Colonic mucosa (tissue), 4 donors: ENCODE results near the gene RASGRF2. TPM values are rescaled to one million over a fixed set of nuclear protein-coding genes. Genes with fewer than 3 reads are reported as not detected.

Source experiments
- DNase-seq: peaks from one replicate; pipeline ENCODE4 v3.0.0-alpha.2; 2020
- H3K27ac ChIP-seq: fragments of 200-600 bp; one replicate; pipeline ENCODE4 v1.8.0; 2021
- H3K27me3 ChIP-seq: fragments of 200-600 bp; one replicate; pipeline ENCODE4 v1.8.0; 2021
- H3K36me3 ChIP-seq: fragments of 200-600 bp; one replicate; pipeline ENCODE4 v1.8.0; 2021
- H3K4me1 ChIP-seq: fragments of 200-600 bp; one replicate; pipeline ENCODE4 v1.8.0; 2021; ENCODE audit warnings: mild to moderate bottlenecking
- H3K4me3 ChIP-seq: fragments of 200-600 bp; one replicate; pipeline ENCODE4 v1.8.0; 2021
- H3K9ac ChIP-seq, 2 donors: one replicate each; pipeline ENCODE4 v1.7.0; 2013; ENCODE audit warnings: control low read depth in 2 of 2, low read depth in 2 of 2, low read length in 2 of 2
- H3K9me3 ChIP-seq: fragments of 200-600 bp; one replicate; pipeline ENCODE4 v1.8.0; 2021
- intact Hi-C: fragments of 100-400 bp; cut with DNase I; formaldehyde crosslinking; loops from one replicate; pipeline ENCODE4 v1.14.1; 2022
- total RNA-seq, 2 donors: library from RNA; stranded (reverse); fragmentation: NEBNext Ultra II Directional in 1 of 2; extraction: Animal tissue kit (Norgen Biotek cat#: 25700) in 1 of 2; gene quantifications; one replicate each; pipeline ENCODE4 v1.2.1, GENCODE V29; 2021
- TF ChIP-seq, protein P1 (sequence below): fragments of 200-600 bp; IDR thresholded peaks from one replicate; pipeline ENCODE4 v1.8.0; 2022; ENCODE audit warnings: antibody characterized with exemption, mild to moderate bottlenecking
- donor health status: healthy.
- donor health status: DM: no; HTN: no; CAD: no.
- donor health status: DM: no; HTN: no; CAD: no.

The RASGRF2 gene
- total RNA-seq, 2 donors from 2014 or later = 2.8 to 3.5 TPM

GRCh38 chr5:81167544-81167943 is 207.4 kb downstream of the RASGRF2 start:
- Histone ChIP-seq H3K27me3 (no peaks in the 10 kb centered on the region), H3K4me3 (no peak overlapping the region), H3K27ac (no peak overlapping the region), H3K9ac (no peak overlapping the region), H3K9me3 (no peaks in the 10 kb centered on the region), H3K36me3 (no peaks in the 10 kb centered on the region), H3K4me1 (no peaks in the 10 kb centered on the region)
- TF ChIP-seq, protein P1, sequence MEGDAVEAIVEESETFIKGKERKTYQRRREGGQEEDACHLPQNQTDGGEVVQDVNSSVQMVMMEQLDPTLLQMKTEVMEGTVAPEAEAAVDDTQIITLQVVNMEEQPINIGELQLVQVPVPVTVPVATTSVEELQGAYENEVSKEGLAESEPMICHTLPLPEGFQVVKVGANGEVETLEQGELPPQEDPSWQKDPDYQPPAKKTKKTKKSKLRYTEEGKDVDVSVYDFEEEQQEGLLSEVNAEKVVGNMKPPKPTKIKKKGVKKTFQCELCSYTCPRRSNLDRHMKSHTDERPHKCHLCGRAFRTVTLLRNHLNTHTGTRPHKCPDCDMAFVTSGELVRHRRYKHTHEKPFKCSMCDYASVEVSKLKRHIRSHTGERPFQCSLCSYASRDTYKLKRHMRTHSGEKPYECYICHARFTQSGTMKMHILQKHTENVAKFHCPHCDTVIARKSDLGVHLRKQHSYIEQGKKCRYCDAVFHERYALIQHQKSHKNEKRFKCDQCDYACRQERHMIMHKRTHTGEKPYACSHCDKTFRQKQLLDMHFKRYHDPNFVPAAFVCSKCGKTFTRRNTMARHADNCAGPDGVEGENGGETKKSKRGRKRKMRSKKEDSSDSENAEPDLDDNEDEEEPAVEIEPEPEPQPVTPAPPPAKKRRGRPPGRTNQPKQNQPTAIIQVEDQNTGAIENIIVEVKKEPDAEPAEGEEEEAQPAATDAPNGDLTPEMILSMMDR = no peak
- intact Hi-C loops = loop anchor here (10.0 kb wide), 1 partner anchor 213 kb away; no protein-coding TSS in a partner anchor
- no peak for DNase-seq

DNA sequence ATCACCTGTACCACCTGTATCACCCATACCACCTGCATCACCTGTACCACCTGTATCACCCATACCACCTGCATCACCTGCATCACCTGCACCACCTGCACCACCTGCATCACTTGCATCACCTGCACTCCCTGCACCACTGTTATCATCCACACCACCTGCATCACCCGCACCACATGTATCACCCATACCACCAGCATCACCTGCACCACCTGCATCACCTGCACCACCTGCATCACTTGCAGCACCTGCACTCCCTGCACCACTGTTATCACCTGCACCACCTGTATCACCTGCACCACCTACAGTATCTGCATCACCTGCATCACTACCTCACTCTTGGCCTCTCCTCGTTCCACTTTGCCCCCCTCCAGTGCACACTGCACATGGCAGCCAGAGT is 209.8 kb downstream of the RASGRF2 start:
- intact Hi-C loops = loop anchor here (10.0 kb wide), 1 partner anchor 215 kb away; no protein-coding TSS in a partner anchor
- Histone ChIP-seq H3K27ac (no peak overlapping the region), H3K9ac (no peak overlapping the region), H3K4me3 (no peak overlapping the region), H3K4me1 (no peaks in the 10 kb centered on the region), H3K27me3 (no peaks in the 10 kb centered on the region), H3K9me3 (no peaks in the 10 kb centered on the region), H3K36me3 (no peaks in the 10 kb centered on the region)
- TF ChIP-seq, protein P1 = no peak
- DNase-seq = no peak

DNA sequence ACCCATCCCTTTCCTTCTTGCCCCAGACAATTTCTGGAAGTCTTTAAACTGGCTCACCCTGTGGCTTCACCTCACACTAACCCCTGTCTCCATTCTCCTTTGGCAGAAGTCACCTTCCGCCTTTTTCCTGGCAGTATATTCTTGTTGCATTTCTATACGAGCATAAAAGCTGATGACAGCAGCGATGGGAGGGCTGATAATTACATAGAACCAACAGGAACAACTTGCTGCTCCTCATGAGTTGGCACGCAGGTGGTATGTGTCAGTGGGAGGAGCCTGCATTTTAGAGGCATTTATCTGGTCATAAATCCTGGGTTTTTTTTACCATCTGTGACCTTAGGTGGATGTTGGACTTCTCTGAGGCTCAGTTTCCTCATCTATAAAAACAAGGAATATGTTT is 211.6 kb downstream of the RASGRF2 start:
- Histone ChIP-seq H3K27ac (no peak overlapping the region), H3K4me1 (no peaks in the 10 kb centered on the region), H3K9ac (no peak overlapping the region), H3K36me3 (no peaks in the 10 kb centered on the region), H3K27me3 (no peaks in the 10 kb centered on the region), H3K4me3 (no peak overlapping the region), H3K9me3 (no peaks in the 10 kb centered on the region)
- TF ChIP-seq, protein P1 = no peak
- intact Hi-C loops = no loop called here
- DNase-seq = peak; percentile 48

DNA sequence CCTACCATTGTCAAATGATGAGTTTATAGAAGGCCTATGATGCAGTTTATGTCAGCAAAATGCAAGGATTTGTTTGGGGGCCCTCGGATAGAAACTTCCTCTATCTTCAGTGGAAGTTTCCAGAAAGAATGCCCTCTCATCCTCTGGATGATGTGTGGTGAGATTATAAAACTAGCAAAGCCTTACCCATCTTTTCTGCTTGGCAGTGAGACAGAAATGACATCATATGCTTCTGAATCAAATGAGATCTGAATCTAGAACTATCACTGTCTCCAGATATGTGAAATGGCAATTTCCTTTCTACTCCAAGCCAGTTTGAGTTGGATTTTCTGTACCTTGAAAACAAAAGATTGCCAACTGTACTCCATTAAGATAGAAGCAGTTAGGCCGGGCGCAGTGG is 212.5 kb downstream of the RASGRF2 start:
- Histone ChIP-seq H3K4me1 (no peaks in the 10 kb centered on the region), H3K9ac (no peak overlapping the region), H3K9me3 (no peaks in the 10 kb centered on the region), H3K4me3 (no peak overlapping the region), H3K27me3 (no peaks in the 10 kb centered on the region), H3K36me3 (no peaks in the 10 kb centered on the region), H3K27ac (no peak overlapping the region)
- intact Hi-C loops = no loop called here
- no peak for DNase-seq
- TF ChIP-seq, protein P1 = no peak

- Histone ChIP-seq H3K4me3 (no peak overlapping the region), H3K4me1 (no peaks in the 10 kb centered on the region), H3K9me3 (no peaks in the 10 kb centered on the region), H3K36me3 (no peaks in the 10 kb centered on the region), H3K27me3 (no peaks in the 10 kb centered on the region), H3K9ac (no peak overlapping the region), H3K27ac (no peak overlapping the region)
- intact Hi-C loops = no loop called here
- TF ChIP-seq, protein P1 = no peak
- no peak for DNase-seq
Observed at GRCh38 chr5:81177061-81177460, 216.9 kb downstream of the RASGRF2 start.
